DND-41 (cell line): Measurements from ENCODE around the gene MEGF6.

Experiments used
- ATAC-seq: fragments of 200-7000 bp; cut with Tn5 transposase; 3 replicates; pipeline ENCODE4 v1.9.1; 2021; ENCODE audit warnings: low read depth; ENCODE audit not compliant: insufficient read depth
- DNase-seq: peaks from one replicate; pipeline ENCODE4 v3.0.0-alpha.2; 2020
- H2AFZ ChIP-seq: 2 replicates; pipeline ENCODE4 v1.6.0; 2012; ENCODE audit warnings: low read depth, low read length
- H3K27ac ChIP-seq: 2 replicates; pipeline ENCODE4 v1.5.1; 2012; ENCODE audit warnings: low read length, inconsistent platforms
- H3K27me3 ChIP-seq: fragments of 200-600 bp; sonication (generic); 2 replicates; pipeline ENCODE4 v1.6.0; 2012; ENCODE audit warnings: low read length, mild to moderate bottlenecking, inconsistent platforms; ENCODE audit not compliant: insufficient read depth, poor library complexity
- H3K36me3 ChIP-seq: 2 replicates; pipeline ENCODE4 v1.5.1; 2012; ENCODE audit warnings: low read length, inconsistent platforms; ENCODE audit not compliant: insufficient read depth
- H3K4me1 ChIP-seq: 2 replicates; pipeline ENCODE4 v1.5.1; 2012; ENCODE audit warnings: mild to moderate bottlenecking, low read length; ENCODE audit not compliant: insufficient read depth
- H3K4me2 ChIP-seq: 2 replicates; pipeline ENCODE4 v1.6.0; 2012; ENCODE audit warnings: mild to moderate bottlenecking, moderate library complexity, low read length, inconsistent platforms; ENCODE audit not compliant: insufficient read depth
- H3K4me3 ChIP-seq, 2 experiments: fragments of 200-600 bp in 1 of 2; shearing (Covaris generic) in 1 of 2; 2 replicates each; pipeline ENCODE4 v1.5.1; 2012 to 2016; ENCODE audit warnings: inconsistent platforms in 2 of 2, low read length in 2 of 2, mild to moderate bottlenecking in 2 of 2, low read depth in 1 of 2, moderate library complexity in 1 of 2
- H3K79me2 ChIP-seq: 2 replicates; pipeline ENCODE4 v1.6.0; 2012; ENCODE audit warnings: low read length, inconsistent platforms; ENCODE audit not compliant: insufficient read depth
- H3K9ac ChIP-seq: 2 replicates; pipeline ENCODE4 v1.6.0; 2012; ENCODE audit warnings: low read depth, mild to moderate bottlenecking, inconsistent platforms, low read length, moderate library complexity
- H3K9me3 ChIP-seq: 2 replicates; pipeline ENCODE4 v1.5.1; 2012; ENCODE audit warnings: low read length, moderate library complexity, mild to moderate bottlenecking, inconsistent platforms; ENCODE audit not compliant: insufficient read depth, severe bottlenecking
- H4K20me1 ChIP-seq: 2 replicates; pipeline ENCODE4 v1.6.0; 2012; ENCODE audit warnings: low read length; ENCODE audit not compliant: insufficient read depth
- CTCF ChIP-seq: IDR thresholded peaks from 2 replicates; pipeline ENCODE4 v1.5.1; 2012; ENCODE audit warnings: borderline replicate concordance, low read length, moderate library complexity, mild to moderate bottlenecking; ENCODE audit not compliant: poor library complexity, severe bottlenecking; ENCODE audit errors: extremely low read depth
- EZH2 ChIP-seq: IDR thresholded peaks from 3 replicates; pipeline ENCODE4 v1.6.1; 2012; ENCODE audit warnings: borderline replicate concordance, low read depth, mild to moderate bottlenecking, moderate library complexity, low read length, inconsistent platforms; ENCODE audit not compliant: severe bottlenecking

Gene MEGF6

DNA sequence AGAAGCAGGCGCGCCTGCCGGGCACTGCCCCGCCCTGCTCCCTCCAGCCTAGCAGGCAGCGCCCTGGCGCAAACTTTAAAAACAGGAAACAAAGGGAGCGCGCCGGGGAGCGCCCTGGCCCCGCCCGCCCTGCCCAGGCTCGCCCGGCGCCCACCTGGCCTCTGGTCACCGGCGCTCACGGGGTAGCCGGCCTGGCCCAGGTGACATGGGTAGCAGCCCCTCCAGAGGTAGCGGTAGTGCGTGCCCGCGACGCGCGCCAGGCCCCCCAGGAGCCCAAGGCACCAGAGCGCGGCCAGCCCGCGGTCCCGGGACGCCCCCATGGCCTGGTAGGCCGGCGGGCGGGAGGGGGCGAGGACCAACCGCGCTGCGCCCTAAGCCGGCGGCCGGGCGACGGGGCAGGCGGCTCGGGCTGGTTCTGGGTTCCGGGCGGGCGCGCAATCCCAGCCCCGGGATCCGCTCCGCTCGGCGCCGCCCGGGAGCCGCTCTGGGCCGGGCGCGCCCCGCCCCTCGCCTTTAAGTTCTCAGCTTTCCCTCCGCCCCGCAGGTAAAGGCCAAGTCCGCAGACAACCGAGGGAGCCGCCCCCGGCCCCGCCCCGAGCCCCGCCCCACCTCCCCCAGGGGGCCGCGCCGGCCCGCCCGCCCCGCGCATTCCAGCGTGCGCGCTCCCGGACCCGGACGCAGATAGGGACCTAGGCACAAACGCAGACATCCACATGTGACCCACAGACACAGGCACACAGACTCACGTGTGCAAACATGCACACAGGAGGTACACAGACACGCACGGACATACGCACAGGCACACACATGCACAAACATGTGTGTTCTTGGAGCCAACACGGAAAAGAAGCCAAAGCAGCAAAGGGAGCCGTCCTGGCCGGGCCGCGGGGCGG lies 80.1 kb downstream of the MEGF6 start:
- peak overlapping the region; percentile 10; the same call in 1 of the 2 replicates for H3K27ac ChIP-seq
- peak overlapping the region; percentile 60 for H2AFZ ChIP-seq
- H3K4me3 ChIP-seq: peak overlapping the region; percentile 21 to 61; a peak in 3 of 4 replicates
- DNase-seq (peak; percentile 67), ATAC-seq (peak; percentile 71)
- H3K9me3 ChIP-seq: no peaks in the 10 kb centered on the region
- H4K20me1 ChIP-seq: peaks cover 17% of the 10 kb centered on the region; the same call in 1 of the 2 replicates
- peaks cover 11% of the 10 kb centered on the region for H3K27me3 ChIP-seq
- H3K36me3 ChIP-seq: no peaks in the 10 kb centered on the region
- no peak for TF ChIP-seq CTCF
- TF ChIP-seq EZH2: no peak
- H3K4me1 ChIP-seq: peaks cover 14% of the 10 kb centered on the region
- H3K9ac ChIP-seq: peak overlapping the region; percentile 62
- peak overlapping the region; percentile 66 for H3K4me2 ChIP-seq
- no peaks in the 10 kb centered on the region for H3K79me2 ChIP-seq

GRCh38 chr1:3530086-3530925 lies 81.0 kb downstream of the MEGF6 start:
- peak overlapping the region; percentile 21 to 61; a peak in 3 of 4 replicates for H3K4me3 ChIP-seq
- no peaks in the 10 kb centered on the region for H3K9me3 ChIP-seq
- peak overlapping the region; percentile 62 for H3K9ac ChIP-seq
- H3K79me2 ChIP-seq: no peaks in the 10 kb centered on the region
- H3K27ac ChIP-seq: peak overlapping the region; percentile 10; the same call in 1 of the 2 replicates
- peak overlapping the region; percentile 66 for H3K4me2 ChIP-seq
- peaks cover 11% of the 10 kb centered on the region for H3K27me3 ChIP-seq
- peak overlapping the region; percentile 60 for H2AFZ ChIP-seq
- DNase-seq: no peak
- peaks cover 14% of the 10 kb centered on the region for H3K4me1 ChIP-seq
- peaks cover 23% of the 10 kb centered on the region; the same call in 1 of the 2 replicates for H4K20me1 ChIP-seq
- TF ChIP-seq CTCF: no peak
- TF ChIP-seq EZH2: no peak
- no peaks in the 10 kb centered on the region for H3K36me3 ChIP-seq
- no peak for ATAC-seq

DNA sequence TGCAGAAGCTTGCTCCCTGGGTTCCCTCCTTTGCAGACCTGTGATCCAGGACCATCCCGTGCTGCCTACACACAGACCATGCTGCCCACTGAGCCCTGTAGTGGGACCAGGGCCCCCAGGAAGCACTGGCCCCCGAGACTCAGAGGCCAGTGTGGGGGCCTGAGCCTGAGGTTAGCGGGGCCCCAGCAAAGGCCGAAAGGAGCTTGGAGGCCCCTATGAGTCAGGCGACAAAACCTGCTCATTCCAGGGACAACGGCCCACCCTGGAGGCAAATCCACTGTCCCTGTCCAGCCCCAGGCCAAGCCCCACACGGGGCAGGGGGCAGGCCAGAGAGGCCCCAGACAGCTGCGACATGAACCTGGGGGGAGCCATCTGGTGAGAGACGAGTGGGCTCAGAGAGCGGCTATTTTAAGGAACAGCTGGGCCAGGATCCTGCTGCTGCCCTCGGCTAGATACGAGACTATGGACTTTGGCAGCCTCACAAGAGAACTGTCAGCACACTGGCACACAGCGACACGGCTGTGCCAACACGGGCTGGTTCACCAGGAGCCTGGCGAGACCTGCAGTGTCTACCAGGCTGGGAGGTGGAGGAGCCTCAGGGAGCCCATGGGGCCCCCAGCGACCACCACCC lies 82.1 kb downstream of the MEGF6 start:
- no peak for DNase-seq
- ATAC-seq: no peak
- no peak overlapping the region for H3K9ac ChIP-seq
- H3K4me2 ChIP-seq: no peak overlapping the region; the same call in 1 of the 2 replicates
- no peaks in the 10 kb centered on the region for H3K36me3 ChIP-seq
- TF ChIP-seq EZH2: no peak
- TF ChIP-seq CTCF: no peak
- H4K20me1 ChIP-seq: peaks cover 27% of the 10 kb centered on the region; the same call in 1 of the 2 replicates
- H3K27ac ChIP-seq: no peak overlapping the region
- no peaks in the 10 kb centered on the region for H3K79me2 ChIP-seq
- H3K4me3 ChIP-seq: no peak overlapping the region
- no peaks in the 10 kb centered on the region for H3K9me3 ChIP-seq
- H2AFZ ChIP-seq: no peak overlapping the region
- H3K4me1 ChIP-seq: peaks cover 14% of the 10 kb centered on the region
- H3K27me3 ChIP-seq: peaks cover 11% of the 10 kb centered on the region
